Keratinocyte (primary cell): ENCODE results near the gene C11orf97. TPM values are rescaled to one million over a fixed set of nuclear protein-coding genes. Genes with fewer than 3 reads are reported as not detected.

Source experiments
- DNase-seq: peaks from one replicate; pipeline ENCODE4 v3.0.0-alpha.2; 2011; ENCODE audit warnings: low read depth, missing footprints, low spot score
- FAIRE-seq: peaks from 2 replicates; lab custom pipeline; 2011; peaks lifted over from hg19 to GRCh38; lab: Jason Lieb, UNC
- H2AFZ ChIP-seq: 2 replicates; pipeline ENCODE4 v1.6.0; 2012; ENCODE audit warnings: low read length, control low read depth, inconsistent platforms; ENCODE audit not compliant: control insufficient read depth
- H3K27ac ChIP-seq: 2 replicates; pipeline ENCODE4 v1.5.1; 2011; ENCODE audit warnings: low read length; ENCODE audit not compliant: control insufficient read depth, insufficient read depth
- H3K27me3 ChIP-seq: 3 replicates; pipeline ENCODE4 v1.6.0; 2011; ENCODE audit warnings: low read length; ENCODE audit not compliant: control insufficient read depth, insufficient read depth; ENCODE audit errors: extremely low read depth
- H3K36me3 ChIP-seq, 2 experiments: 2 replicates in 1 of 2; 3 replicates in 1 of 2; pipeline ENCODE4 v1.5.1; 2011; ENCODE audit warnings: low read length in 2 of 2, mild to moderate bottlenecking in 1 of 2; ENCODE audit not compliant: control insufficient read depth in 2 of 2, insufficient read depth in 2 of 2; ENCODE audit errors: extremely low read depth in 1 of 2
- H3K4me1 ChIP-seq: 3 replicates; pipeline ENCODE4 v1.5.1; 2011; ENCODE audit warnings: low read length; ENCODE audit not compliant: control insufficient read depth, insufficient read depth; ENCODE audit errors: extremely low read depth
- H3K4me2 ChIP-seq: 3 replicates; pipeline ENCODE4 v1.6.0; 2011; ENCODE audit warnings: low read depth, low read length; ENCODE audit not compliant: control insufficient read depth, insufficient read depth; ENCODE audit errors: extremely low read depth
- H3K4me3 ChIP-seq, 3 experiments: fragments of 200-600 bp in 1 of 3; sonication (generic) in 1 of 3; 2 replicates in 2 of 3; 3 replicates in 1 of 3; pipeline ENCODE4 v1.5.1; 2011 to 2016; ENCODE audit warnings: low read length in 3 of 3, mild to moderate bottlenecking in 3 of 3, control low read depth in 2 of 3, inconsistent platforms in 1 of 3, low read depth in 1 of 3, mixed read lengths in 1 of 3, mixed run types in 1 of 3, moderate library complexity in 1 of 3; ENCODE audit not compliant: control insufficient read depth in 2 of 3, insufficient read depth in 2 of 3; ENCODE audit errors: extremely low read depth in 1 of 3
- H3K79me2 ChIP-seq: 2 replicates; pipeline ENCODE4 v1.6.0; 2012; ENCODE audit warnings: low read length; ENCODE audit not compliant: control insufficient read depth, insufficient read depth
- H3K9ac ChIP-seq: 3 replicates; pipeline ENCODE4 v1.6.0; 2011; ENCODE audit warnings: low read length; ENCODE audit not compliant: control insufficient read depth, insufficient read depth; ENCODE audit errors: extremely low read depth
- H3K9me1 ChIP-seq: 3 replicates; pipeline ENCODE4 v1.6.0; 2011; ENCODE audit warnings: low read length; ENCODE audit not compliant: control insufficient read depth, insufficient read depth; ENCODE audit errors: extremely low read depth
- H3K9me3 ChIP-seq: 2 replicates; pipeline ENCODE4 v1.5.1; 2012; ENCODE audit warnings: low read depth, low read length; ENCODE audit not compliant: control insufficient read depth
- H4K20me1 ChIP-seq: 3 replicates; pipeline ENCODE4 v1.6.0; 2011; ENCODE audit warnings: low read length; ENCODE audit not compliant: control insufficient read depth, insufficient read depth; ENCODE audit errors: extremely low read depth
- CTCF ChIP-seq, 3 experiments: IDR thresholded peaks in 1 of 3; conservative IDR thresholded peaks in 1 of 3; optimal IDR thresholded peaks in 1 of 3; 2 replicates in 2 of 3; 3 replicates in 1 of 3; pipeline versions ENCODE3 to v1.5.1; 2011; ENCODE audit warnings: low read length in 3 of 3, mild to moderate bottlenecking in 3 of 3, moderate library complexity in 2 of 3, control low read depth in 1 of 3, inconsistent platforms in 1 of 3; ENCODE audit not compliant: insufficient read depth in 2 of 3; ENCODE audit errors: extremely low read depth in 1 of 3
- EZH2 ChIP-seq: IDR thresholded peaks from one replicate; pipeline ENCODE4 v1.6.1; 2012; ENCODE audit warnings: inconsistent platforms, mild to moderate bottlenecking, low read length, moderate library complexity
- dilution Hi-C: fragments of 300-500 bp; cut with MboI; formaldehyde crosslinking; loops from one replicate; pipeline ENCODE4 v1.7.0; 2020; ENCODE audit warnings: low sequenced_read_pairs; ENCODE audit not compliant: extremely low pct_ligation_motif_present
- polyA plus RNA-seq, 5 experiments: library from polyadenylated mRNA; depleted of rRNA in 3 of 5; stranded (reverse) in 3 of 5; stranded (forward) in 1 of 5; unstranded in 1 of 5; fragments of >200 nt; gene quantifications; 1 replicate in 1 of 5; 2 replicates in 3 of 5; 3 replicates in 1 of 5; pipeline versions ENCODE4 v1.2.1 to v1.2.3, GENCODE V29; 2011 to 2012; ENCODE audit warnings: missing spikeins in 2 of 5, low read depth in 1 of 5, low replicate concordance in 1 of 5

Gene C11orf97
- polyA plus RNA-seq, 1 donor (not counting 4 experiments of a cell fraction or from before 2014, with no cell fraction given) = not detected

GRCh38 chr11:94528551-94528950, 16.3 kb downstream of the C11orf97 start:
- H3K27ac ChIP-seq = no peak overlapping the region
- no peak overlapping the region for H3K9ac ChIP-seq
- TF ChIP-seq EZH2 (no peak), CTCF (optimal IDR thresholded peaks at IDR 0.05 in 1 of 3, IDR thresholded peaks at IDR 0.05 in 1 of 3, conservative IDR thresholded peaks at IDR 0.05 in 1 of 3; ENCODE audit: extremely low read depth in 1 of 3, insufficient read depth in 2 of 3, low read length in 3 of 3) (no peak)
- H3K4me3 ChIP-seq = no peak overlapping the region
- DNase-seq (no peak), FAIRE-seq (no peak)
- H3K36me3 ChIP-seq = no peaks in the 10 kb centered on the region
- no peak overlapping the region for H3K4me2 ChIP-seq
- H2AFZ ChIP-seq = no peak overlapping the region
- no peaks in the 10 kb centered on the region for H3K27me3 ChIP-seq
- H3K79me2 ChIP-seq = no peaks in the 10 kb centered on the region
- dilution Hi-C loops = no loop called here
- no peaks in the 10 kb centered on the region for H3K9me1 ChIP-seq
- peaks cover 23% of the 10 kb centered on the region for H3K4me1 ChIP-seq
- no peaks in the 10 kb centered on the region for H3K9me3 ChIP-seq
- no peaks in the 10 kb centered on the region for H4K20me1 ChIP-seq

- H3K27ac ChIP-seq = no peak overlapping the region
- H3K9ac ChIP-seq = no peak overlapping the region
- no peak overlapping the region for H2AFZ ChIP-seq
- H3K27me3 ChIP-seq = no peaks in the 10 kb centered on the region
- H3K36me3 ChIP-seq = no peaks in the 10 kb centered on the region
- H3K9me1 ChIP-seq = no peaks in the 10 kb centered on the region
- DNase-seq (no peak), FAIRE-seq (no peak)
- no peaks in the 10 kb centered on the region for H3K9me3 ChIP-seq
- dilution Hi-C loops = no loop called here
- no peaks in the 10 kb centered on the region for H3K79me2 ChIP-seq
- H3K4me2 ChIP-seq = no peak overlapping the region
- no peak overlapping the region for H3K4me3 ChIP-seq
- no peaks in the 10 kb centered on the region for H4K20me1 ChIP-seq
- TF ChIP-seq CTCF (optimal IDR thresholded peaks at IDR 0.05 in 1 of 3, IDR thresholded peaks at IDR 0.05 in 1 of 3, conservative IDR thresholded peaks at IDR 0.05 in 1 of 3; ENCODE audit: extremely low read depth in 1 of 3, insufficient read depth in 2 of 3, low read length in 3 of 3) (no peak), EZH2 (no peak)
- H3K4me1 ChIP-seq = no peaks in the 10 kb centered on the region
Observed at GRCh38 chr11:94532211-94532610, 19.9 kb downstream of the C11orf97 start.
